ENCODE data around the gene DSCAM. TPM values are rescaled to one million over a fixed set of nuclear protein-coding genes. Genes with fewer than 3 reads are reported as not detected.

The DSCAM gene
- total and polyA plus RNA-seq, 10 of the 15 experiments (the other 5 are each of a cell fraction or from before 2014, with no cell fraction given) = not detected

DNA sequence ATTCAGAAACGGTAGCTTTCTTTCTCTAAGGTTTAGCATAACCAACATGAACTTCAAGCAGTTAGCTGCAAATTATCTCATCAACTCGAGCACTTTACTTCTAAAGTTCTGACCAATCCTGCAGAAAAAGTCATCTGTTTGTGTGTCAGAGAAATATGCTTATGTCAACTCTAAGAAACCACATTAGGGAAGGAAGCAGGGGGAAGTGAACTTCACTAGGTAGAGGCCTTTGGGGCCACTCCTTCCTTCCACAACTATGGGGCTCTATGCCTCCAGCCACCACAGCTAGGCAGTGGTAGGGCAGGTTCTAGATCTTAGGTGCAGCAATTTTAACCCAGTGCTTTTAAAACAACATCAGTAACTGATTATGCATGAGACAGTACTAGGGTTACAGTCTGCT, 375.9 kb downstream of the DSCAM start:
- 0% methylated on average over 2 of the region's 2 CpGs for WGBS (ENCODE audit: insufficient coverage, insufficient replicate concordance, low lambda C conversion rate, missing lambda C conversion rate)
- intact Hi-C loops (cut with micrococcal nuclease; ENCODE audit: unreplicated experiment) = no loop called here
- ATAC-seq = no peak

More for the DNA sequence above, 375.9 kb downstream of the DSCAM start:
- H3K4me2 ChIP-seq (ENCODE audit: control insufficient read depth, insufficient read depth) = no peak overlapping the region
- no peak for TF ChIP-seq KDM1A (IDR thresholded peaks at IDR 0.05; ENCODE audit: borderline replicate concordance)
- TF ChIP-seq CBFB (IDR thresholded peaks at IDR 0.05; ENCODE audit: low read depth) = no peak
- no peak for TF ChIP-seq ZBTB40 (IDR thresholded peaks at IDR 0.05; ENCODE audit: borderline replicate concordance)
- no peaks in the 10 kb centered on the region for H4K20me1 ChIP-seq (ENCODE audit: control insufficient read depth, insufficient read depth)
- no peak overlapping the region for H3K4me3 ChIP-seq
- no peak for DNase-seq (ENCODE audit: low read depth, low spot score)
- H3K9me3 ChIP-seq (replicated peaks; ENCODE audit: control insufficient read depth, insufficient read depth, low read length) = no peaks in the 10 kb centered on the region; the same call in 2 of the 3 replicates
- in situ Hi-C loops (cut with MboI) = no loop called here
- no peaks in the 10 kb centered on the region for H3K4me1 ChIP-seq (ENCODE audit: control insufficient read depth, insufficient read depth, low read length)
- ChIA-PET SMC1A (ENCODE audit: uncharacterized antibody, unreplicated experiment) (no interaction called here), RAD21 (ENCODE audit: unreplicated experiment) (no interaction called here), POLR2A (no interaction called here), CTCF (no interaction called here)
- no peaks in the 10 kb centered on the region for H3K79me2 ChIP-seq (ENCODE audit: control insufficient read depth, insufficient read depth, low read length)
- H2AFZ ChIP-seq (ENCODE audit: control insufficient read depth, low read depth, low read length) = no peak overlapping the region
- BruUV-seq (replicated peaks) = no TSS peak
- H3K27ac ChIP-seq (ENCODE audit: control insufficient read depth, insufficient read depth) = no peak overlapping the region
- no peaks in the 10 kb centered on the region for H3K36me3 ChIP-seq (ENCODE audit: control insufficient read depth in 2 of 2, insufficient read depth in 2 of 2, low read length in 1 of 2)
- H3K9ac ChIP-seq (ENCODE audit: control insufficient read depth, insufficient read depth, low read length) = no peak overlapping the region
- FAIRE-seq = no peak
- no peaks in the 10 kb centered on the region for H3K27me3 ChIP-seq (replicated peaks in 1 of 2; ENCODE audit: control insufficient read depth in 2 of 2, insufficient read depth in 2 of 2, low read length in 1 of 2)

Measured in GM12878 (cell line).